HG03521 (cell line): ENCODE results near the gene FOXL1.

ENCODE experiments used
- ATAC-seq: cut with Tn5 transposase; IDR thresholded peaks from one replicate; pipeline ENCODE4 v1.9.1; 2021; ENCODE audit warnings: mild to moderate bottlenecking, moderate library complexity; ENCODE audit not compliant: unreplicated experiment

FOXL1 gene

DNA sequence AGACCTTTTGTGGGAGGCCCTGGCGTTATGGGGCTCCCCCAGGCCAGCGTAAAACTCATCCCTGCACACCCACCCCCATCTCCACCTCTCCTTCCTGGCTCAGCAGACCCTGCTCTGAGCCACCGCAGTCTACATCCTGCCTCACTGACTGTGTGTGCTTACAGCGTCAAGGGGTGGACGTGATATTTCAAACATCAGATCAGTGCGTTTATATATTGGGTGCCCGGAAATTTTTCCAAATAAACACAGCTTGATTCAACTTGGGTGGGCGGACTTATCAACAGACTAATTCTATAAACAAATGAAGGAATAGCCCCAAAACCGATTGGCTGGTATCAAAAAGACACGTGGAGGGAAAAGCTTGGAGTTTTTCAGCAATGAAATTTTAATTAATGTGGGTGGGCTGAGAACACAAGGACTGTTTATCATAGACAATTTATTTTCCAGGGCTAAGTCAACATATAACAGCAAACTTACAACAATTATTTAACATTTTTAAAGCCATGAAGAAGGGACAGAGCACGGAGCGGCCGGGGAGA, at the start of gene FOXL1:
Gene FOXL1 (plus strand): TSS at position 489 of the 539 bp plus-strand sequence. CDS start 175 bp downstream, outside the sequence.
- no peak for ATAC-seq

- no peak for ATAC-seq
Observed at GRCh38 chr16:86529160-86529559, 49.2 kb upstream of the FOXL1 start.

GRCh38 chr16:86530251-86531190, 47.8 kb upstream of the FOXL1 start:
- ATAC-seq: no peak

GRCh38 chr16:86531191-86531545, 47.2 kb upstream of the FOXL1 start:
- ATAC-seq: no peak

DNA sequence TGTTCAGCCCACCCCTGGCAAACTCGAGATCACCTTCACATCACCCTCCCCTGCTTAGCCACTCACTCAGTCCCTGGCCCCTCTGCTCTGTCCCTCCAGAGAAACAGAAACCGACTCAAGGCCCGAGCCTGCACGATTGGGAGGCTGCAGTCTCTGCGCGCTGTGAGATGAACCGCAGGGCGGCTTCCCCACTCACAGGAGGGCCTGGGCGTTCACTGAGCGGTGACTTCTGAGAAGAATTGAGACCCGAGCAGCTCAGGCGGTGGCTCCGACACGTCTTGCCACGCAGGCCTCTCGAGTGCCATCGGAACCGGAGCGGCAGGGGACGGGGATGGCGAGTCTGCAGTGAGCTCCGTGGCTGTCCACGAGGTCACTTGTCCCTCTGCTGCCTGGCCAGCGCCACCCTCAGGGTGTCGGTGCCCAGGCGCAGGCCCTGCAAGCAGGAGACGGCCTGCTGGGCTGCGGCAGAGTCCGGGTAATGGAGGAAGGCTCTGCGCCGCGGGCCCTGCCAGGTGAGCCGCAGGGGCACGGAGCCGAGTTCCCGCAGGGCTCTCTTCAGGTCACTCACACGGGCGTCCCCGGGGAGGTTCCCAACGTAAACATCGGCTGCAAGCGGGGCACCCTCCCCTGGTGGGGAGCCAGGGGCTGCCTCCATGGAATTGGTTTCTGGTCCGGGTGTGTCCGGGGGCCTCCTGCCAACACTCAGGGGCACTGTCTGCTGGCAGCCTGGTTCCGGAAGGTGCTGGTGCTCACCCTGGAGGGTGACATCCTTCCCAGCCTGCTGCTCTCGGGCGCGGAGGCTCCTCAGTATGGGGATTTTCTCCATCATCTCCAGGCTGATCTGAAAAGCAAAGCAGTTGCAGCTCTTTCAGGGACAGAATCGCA, 46.5 kb upstream of the FOXL1 start:
- ATAC-seq: no peak

- ATAC-seq: no peak
Observed at GRCh38 chr16:86532526-86532815, 45.9 kb upstream of the FOXL1 start.

DNA sequence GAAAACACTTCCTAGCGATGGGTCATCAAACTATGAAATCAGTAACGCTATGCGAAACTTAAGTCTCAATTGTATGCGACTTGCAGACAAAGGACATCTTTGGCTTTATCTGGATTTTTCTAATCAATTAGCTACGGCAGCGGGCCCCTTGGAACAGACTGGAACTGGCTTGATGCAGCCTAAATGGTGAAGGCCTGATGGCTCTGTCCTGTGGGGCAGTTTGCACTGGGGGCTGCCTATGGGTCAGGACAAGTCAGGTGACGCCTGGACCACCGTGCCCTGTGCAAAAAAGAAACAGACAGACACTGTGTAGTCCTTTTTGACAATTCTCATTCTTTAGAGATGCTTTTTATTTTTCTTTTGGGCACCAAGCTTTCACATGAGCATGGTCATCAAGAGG, 45.3 kb upstream of the FOXL1 start:
- no peak for ATAC-seq

DNA sequence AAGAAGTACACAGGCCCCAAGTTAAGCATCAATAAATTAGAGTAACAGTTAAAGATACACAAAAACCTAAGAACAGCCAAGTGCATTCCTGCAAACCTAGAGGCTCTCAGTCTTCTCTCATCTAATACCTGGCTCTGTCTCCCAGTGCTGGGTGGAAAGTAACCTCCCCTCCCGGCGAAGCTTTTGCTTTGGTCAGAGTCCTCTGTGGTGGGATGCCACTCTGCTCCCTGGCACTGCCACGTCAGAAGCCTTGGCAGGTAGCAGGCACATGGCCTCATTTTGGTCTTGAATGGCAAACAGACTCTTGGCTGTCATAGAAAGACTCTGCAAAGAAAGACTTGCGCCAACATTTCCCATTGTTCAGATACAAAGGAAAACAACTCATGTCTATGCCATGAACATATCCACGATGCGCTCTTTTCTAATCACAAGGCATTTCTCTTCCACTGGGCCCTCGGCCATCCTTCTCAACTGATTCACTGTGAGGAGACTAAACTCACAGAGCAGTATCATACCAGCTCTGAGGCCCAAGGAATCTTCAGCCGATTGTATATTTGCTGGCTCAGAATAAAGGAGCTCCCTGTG, 44.5 kb upstream of the FOXL1 start:
- ATAC-seq: no peak

DNA sequence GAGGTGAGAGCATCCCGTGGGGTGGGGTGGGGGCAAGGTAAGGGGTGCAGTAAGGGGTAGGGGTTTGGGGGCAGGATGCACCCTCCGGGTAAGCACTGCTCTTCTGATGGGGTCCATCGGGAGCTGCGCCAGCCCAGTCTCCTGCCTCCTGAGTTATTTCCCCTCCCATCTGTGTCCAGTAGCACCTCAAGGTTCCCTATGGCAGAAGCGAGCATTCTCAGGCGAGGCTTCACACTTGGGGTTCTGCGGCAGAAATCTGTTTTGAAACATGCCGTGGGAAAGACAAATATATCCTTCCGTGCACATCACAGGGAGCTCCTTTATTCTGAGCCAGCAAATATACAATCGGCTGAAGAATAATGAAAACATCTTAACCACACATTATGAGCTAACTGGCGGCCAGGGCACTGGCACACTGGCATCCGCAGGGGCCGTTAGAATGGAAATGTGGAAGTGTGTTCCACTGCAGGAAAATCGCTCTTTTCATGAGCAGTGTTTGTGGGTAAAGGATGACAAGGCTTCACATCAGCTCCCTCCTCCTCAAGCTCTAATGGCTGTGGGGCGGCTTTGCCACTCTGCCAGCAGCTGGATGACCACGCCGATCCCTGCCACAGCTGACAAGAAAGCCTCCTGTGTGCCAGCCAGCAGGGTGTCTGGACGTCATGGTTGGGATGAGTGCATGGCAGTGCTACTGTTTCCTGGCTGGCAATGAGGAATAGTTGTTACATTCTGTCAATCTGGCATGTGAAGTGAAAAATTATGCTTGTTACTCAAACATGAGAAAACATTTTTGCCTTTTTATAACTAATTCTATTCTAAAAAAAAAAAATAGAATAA, 43.4 kb upstream of the FOXL1 start:
- no peak for ATAC-seq

GRCh38 chr16:86536621-86537020, 41.7 kb upstream of the FOXL1 start:
- no peak for ATAC-seq

DNA sequence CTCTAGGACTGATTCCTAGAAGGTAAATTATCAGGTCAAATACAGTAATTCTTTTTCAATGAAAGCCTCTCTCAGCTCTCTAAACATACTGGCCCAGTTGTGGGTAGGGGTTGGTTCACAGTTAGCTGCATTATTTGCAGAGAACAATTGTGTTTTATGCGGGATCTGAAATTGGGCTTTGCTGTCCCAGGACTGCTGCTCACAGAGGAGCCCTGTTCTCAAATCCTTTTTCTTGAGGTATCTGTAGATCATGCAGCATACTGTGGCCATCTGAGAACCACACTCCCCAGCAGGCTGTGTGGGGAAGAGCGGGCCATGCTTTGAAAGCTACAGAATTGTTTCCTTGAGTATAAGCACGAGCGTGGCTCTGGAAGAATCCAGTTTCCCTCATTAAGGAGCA, 40.9 kb upstream of the FOXL1 start:
- ATAC-seq: no peak

GRCh38 chr16:86538196-86538780, 40.1 kb upstream of the FOXL1 start:
- no peak for ATAC-seq

DNA sequence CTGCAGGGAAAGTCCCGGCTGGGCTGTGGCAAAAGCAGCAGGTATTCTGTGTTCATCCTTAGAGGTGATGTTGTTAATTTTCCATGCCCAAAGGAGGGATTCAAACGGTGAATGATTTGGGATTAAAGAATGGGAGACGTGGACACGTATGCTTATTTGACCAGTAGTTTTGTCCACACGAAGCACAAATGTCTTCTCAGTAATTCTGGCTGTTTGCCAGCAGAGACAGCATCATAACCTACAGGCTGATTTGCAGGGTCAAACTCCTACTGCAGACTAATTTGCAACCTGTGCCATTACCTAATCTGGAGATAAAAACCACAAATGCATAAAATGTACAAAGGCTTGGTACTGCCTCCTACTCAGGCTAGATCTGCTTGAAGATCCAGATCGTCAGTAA, 37.5 kb upstream of the FOXL1 start:
- ATAC-seq: no peak

GRCh38 chr16:86541560-86541959, 36.8 kb upstream of the FOXL1 start:
- ATAC-seq: no peak

DNA sequence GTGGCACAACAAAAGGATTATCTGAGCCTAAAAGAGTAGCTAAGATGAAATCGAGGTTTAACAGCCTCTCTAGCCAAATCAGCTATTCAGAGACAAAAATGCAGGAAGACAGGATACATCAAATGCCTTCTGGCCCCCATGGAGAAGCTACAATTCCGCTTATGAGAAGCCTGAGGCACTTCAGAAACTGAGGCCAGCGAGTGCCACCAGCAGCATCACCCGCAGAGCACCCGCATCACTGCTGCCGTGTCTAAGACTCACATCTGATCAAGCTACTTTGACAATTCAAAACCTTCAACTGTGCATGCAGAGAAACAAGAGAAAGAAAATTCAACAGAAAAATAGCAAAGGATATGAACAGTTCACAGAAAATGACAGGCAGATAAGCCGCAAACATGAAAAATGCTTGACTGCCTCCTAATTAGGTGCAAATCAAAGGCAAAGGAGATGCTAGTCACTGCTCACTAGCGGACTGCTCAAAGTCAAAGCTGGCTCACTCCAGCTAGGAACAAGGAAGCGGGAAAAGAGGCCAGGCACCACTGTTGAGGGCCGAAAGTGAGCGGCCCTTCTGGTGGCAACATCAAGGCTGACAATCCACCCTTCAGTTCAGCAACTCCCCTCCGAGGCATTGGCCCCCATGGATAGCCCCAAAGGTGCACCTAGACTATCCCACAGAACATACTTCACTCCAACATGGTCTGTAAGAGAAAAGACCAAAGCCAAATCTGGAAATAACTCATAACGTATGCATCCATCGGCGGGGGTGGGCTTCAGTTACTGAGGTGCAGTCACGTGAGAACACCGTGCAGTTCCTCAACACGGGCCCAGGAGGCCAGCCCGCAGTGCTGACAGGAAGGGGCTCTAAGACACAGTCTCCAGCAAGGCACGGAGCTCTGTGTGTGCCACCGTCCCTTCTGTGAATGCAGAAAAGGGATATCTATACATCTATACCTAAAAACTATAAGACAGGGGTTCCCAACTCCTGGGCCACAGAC, 35.3 kb upstream of the FOXL1 start:
- ATAC-seq: no peak

GRCh38 chr16:86545481-86545880, 32.9 kb upstream of the FOXL1 start:
- no peak for ATAC-seq

DNA sequence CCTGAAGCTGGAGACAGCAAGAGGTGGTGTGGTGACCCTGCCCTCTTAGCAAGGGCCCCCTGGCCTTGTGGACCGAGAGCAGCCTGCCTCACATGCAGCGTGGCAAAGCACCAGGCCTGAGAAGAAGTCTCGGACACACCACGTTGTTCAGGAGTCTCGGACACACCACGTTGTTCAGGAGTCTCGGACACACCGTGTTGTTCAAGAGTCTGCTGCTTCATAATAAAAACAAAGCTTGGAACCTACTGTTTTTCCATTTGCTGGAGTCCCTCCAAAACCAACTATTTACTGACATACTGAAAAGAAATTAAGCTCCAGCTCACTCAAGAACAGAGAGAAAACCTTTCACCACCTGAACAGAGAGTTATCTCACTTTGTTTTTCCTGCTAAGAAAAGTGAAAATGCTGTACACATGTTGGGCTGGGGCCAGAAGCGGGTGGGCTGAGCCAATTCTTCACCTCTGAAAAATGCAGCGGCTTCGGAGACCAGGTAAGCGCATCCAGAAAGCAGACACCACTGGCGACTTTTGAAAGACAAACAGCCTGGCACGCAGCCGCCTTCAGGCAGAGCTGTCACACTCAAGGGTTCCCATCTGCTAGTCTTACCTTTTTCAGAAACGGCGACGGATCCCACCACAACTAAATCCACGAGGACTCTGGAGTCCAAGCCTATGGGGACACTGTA, 32.3 kb upstream of the FOXL1 start:
- ATAC-seq: no peak

- ATAC-seq: no peak
Observed at GRCh38 chr16:86546638-86547013, 31.7 kb upstream of the FOXL1 start.
